OCI-M2 (cell line): ENCODE measurements around the gene OR1F1.
"Not testable (repeated sequence)": the region's sequence is repeated elsewhere in the genome, so short reads cannot be mapped to it uniquely, and the experiment has no call there.

Source experiments
- DNase-seq: peaks from one replicate; lab custom pipeline; 2025; ENCODE audit not compliant: unreplicated experiment; lab: John Stamatoyannopoulos, UW

OR1F1 gene

GRCh38 chr16:3197694-3198333 is 9.8 kb downstream of the OR1F1 start:
- not testable (repeated sequence) for DNase-seq

- no peak for DNase-seq
These were observed 10.5 kb downstream of the OR1F1 start for GRCh38 chr16:3198334-3199072.

- DNase-seq = no peak
These were observed 15.0 kb downstream of the OR1F1 start for GRCh38 chr16:3202903-3203539.

- not testable (repeated sequence) for DNase-seq
These were observed 17.9 kb downstream of the OR1F1 start for GRCh38 chr16:3205939-3206338.

- no peak for DNase-seq
These were observed 19.3 kb downstream of the OR1F1 start for GRCh38 chr16:3207086-3207953.

- DNase-seq = no peak
These were observed 24.0 kb downstream of the OR1F1 start for GRCh38 chr16:3212006-3212405.

GRCh38 chr16:3212567-3212966 is 24.6 kb downstream of the OR1F1 start:
- DNase-seq = no peak

- DNase-seq = no peak
These were observed 27.0 kb downstream of the OR1F1 start for GRCh38 chr16:3214904-3215600.

- DNase-seq = no peak
These were observed 27.7 kb downstream of the OR1F1 start for GRCh38 chr16:3215601-3216262.

GRCh38 chr16:3216263-3216640 is 28.2 kb downstream of the OR1F1 start:
- DNase-seq = no peak

- no peak for DNase-seq
These were observed 32.8 kb downstream of the OR1F1 start for GRCh38 chr16:3220839-3221238.

GRCh38 chr16:3223913-3224515 is 36.0 kb downstream of the OR1F1 start:
- no peak for DNase-seq

GRCh38 chr16:3234543-3234856 is 46.5 kb downstream of the OR1F1 start:
- DNase-seq = no peak

- peak; percentile 76 for DNase-seq
These were observed 47.0 kb downstream of the OR1F1 start, which contains the start of gene ZNF200 for GRCh38 chr16:3234857-3235561. TSS of gene ZNF200 (minus strand) at chr16:3235158. CDS start at chr16:3233755, 1,403 bp downstream.

GRCh38 chr16:3235856-3236669 is 48.1 kb downstream of the OR1F1 start:
- no peak for DNase-seq

GRCh38 chr16:3241761-3242160 is 53.8 kb downstream of the OR1F1 start:
- DNase-seq = no peak

- DNase-seq = no peak
These were observed 54.7 kb downstream of the OR1F1 start for GRCh38 chr16:3242709-3243108.

GRCh38 chr16:3243882-3244281 is 55.9 kb downstream of the OR1F1 start:
- DNase-seq = no peak
